Stimulated activated CD8-positive, alpha-beta memory T cell treated with anti-CD3 and anti-CD28 coated beads, Interleukin-7, amount 100 ng/mL, for 4 hours (primary cell): ENCODE results near the gene RASA3.
"Not testable (repeated sequence)": the region's sequence is repeated elsewhere in the genome, so short reads cannot be mapped to it uniquely, and the experiment has no call there.

Experiments used
- DNase-seq, 2 donors: peaks; one replicate each; pipeline ENCODE4 v3.0.0-alpha.2; 2020; ENCODE audit warnings: low read depth in 2 of 2

RASA3 gene

GRCh38 chr13:114132419-114133121 is at the start of gene RASA3:
TSS of gene RASA3 (minus strand) at chr13:114132623. CDS start at chr13:114132489, 134 bp downstream.
- peak in 1 of 2 donors; percentile 58 for DNase-seq

GRCh38 chr13:114179087-114179658 is 46.8 kb upstream of the RASA3 start, which contains the start of gene CFAP97D2:
TSS of gene CFAP97D2 (plus strand) at chr13:114179257. CDS start at chr13:114179331, 74 bp downstream.
- DNase-seq, result no peak

DNA sequence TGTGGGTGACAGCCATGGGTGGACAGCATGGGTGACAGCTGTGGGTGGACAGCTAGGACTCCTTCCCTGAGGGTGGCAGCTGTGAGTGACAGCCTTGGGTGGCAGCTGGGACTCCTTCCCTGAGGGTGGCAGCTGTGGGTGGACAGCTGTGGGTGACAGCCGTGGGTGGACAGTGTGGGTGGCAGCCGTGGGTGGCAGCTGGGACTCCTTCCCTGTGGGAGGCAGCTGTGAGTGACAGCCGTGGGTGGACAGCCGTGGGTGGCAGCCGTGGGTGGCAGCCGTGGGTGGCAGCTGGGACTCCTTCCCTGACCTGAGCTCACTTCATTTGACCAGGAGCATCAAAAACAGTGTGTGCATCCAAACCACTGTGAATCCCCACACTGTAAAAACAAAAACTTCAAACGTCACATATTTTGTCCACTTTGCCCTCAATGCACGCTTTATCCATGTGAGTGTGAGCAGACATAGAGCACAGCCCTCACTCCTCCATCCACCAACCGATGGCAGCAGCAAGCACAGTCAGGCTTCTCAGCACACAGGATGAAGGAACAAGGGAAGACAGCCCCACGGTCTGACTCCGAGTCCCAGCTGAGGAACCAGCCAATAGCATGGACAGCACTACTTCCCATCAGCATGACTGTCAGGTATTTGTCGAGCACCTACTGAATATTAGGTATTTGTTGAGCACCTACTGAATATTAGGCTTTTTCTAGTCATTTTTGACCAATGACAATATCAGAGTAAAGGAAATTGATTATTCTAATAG is 45.0 kb upstream of the RASA3 start:
- no peak for DNase-seq

DNA sequence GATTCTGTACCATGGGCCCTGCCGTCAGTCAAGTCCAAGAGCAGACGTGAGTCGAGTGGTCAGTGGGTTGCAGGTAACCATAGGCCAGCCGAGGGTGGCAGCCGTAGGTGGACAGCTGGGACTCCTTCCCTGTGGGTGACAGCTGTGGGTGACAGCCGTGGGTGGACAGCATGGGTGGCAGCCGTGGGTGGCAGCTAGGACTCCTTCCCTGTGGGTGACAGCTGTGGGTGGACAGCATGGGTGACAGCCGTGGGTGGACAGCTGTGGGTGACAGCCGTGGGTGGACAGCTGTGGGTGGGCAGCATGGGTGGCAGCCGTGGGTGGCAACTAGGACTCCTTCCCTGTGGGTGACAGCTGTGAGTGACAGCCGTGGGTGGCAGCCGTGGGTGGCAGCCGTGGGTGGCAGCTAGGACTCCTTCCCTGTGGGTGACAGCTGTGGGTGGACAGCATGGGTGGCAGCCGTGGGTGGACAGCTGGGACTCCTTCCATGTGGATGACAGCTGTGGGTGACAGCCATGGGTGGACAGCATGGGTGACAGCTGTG is 44.0 kb upstream of the RASA3 start:
- peak in 1 of 2 donors; percentile 10 for DNase-seq

DNA sequence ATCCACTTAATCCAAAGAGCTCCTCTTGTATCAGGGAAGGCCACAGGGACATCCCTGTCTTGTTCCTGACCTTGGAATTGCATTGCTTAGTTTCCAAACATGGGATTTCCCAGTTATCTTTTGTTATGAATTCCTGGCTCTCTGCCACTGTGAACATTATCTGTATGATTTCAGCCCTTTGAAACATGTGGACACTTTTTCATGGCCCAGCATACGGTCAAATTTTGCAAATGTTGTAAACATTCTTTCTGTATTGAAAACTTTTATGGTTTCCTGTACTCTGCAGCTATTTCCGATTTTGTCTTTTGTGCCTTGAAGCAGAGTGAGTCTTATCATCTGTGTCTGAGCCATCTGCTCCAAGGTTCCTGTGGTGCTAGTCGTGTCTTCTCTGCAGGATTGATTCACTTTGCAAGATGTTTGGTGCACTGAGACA is 42.1 kb upstream of the RASA3 start:
- no peak for DNase-seq

- DNase-seq, result no peak
These were observed 41.3 kb upstream of the RASA3 start for GRCh38 chr13:114173745-114174144.

DNA sequence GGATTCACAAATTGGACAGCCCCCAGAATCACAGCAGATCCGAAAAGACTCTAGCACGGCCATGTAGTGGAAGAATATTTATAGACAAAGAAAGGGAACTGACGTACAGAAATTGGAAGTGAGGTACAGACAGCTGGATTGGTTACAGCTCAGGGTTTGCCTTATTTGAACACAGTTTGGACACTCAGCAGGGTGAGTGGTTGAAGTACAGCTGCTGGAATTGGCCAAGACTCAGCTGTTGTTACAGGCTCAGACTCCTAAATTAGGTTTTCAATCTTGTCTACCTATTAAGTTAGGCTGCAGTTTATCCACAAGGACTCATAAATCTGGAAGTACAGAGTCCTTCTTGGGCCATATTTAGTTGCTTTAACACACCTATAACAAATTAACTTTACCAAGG is 40.8 kb upstream of the RASA3 start:
- DNase-seq, result no peak

GRCh38 chr13:114167885-114168284 is 35.5 kb upstream of the RASA3 start:
- DNase-seq, result no peak

DNA sequence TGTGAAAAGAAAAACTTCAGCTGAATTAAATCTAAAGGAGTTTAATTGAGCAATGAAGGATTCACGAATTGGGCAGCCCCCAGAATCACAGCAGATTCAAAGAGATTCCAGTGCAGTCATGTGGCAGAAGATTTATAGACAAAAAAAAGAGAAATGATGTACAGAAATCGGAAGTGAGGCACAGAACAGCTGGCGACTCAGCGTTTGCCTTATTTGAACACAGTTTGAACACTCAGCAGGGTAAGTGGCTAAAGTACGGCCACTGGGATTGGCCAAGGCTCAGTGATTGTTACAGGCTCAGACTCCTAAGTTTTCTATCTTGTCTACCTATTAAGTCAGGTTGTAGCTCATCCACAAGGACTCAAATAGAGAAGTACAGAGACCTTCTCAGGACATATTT is 35.0 kb upstream of the RASA3 start:
- no peak for DNase-seq

GRCh38 chr13:114166381-114167131 is 34.1 kb upstream of the RASA3 start:
- DNase-seq, result no peak

- DNase-seq, result no peak
These were observed 32.4 kb upstream of the RASA3 start for GRCh38 chr13:114164681-114165429.

GRCh38 chr13:114164053-114164452 is 31.6 kb upstream of the RASA3 start:
- no peak for DNase-seq

DNA sequence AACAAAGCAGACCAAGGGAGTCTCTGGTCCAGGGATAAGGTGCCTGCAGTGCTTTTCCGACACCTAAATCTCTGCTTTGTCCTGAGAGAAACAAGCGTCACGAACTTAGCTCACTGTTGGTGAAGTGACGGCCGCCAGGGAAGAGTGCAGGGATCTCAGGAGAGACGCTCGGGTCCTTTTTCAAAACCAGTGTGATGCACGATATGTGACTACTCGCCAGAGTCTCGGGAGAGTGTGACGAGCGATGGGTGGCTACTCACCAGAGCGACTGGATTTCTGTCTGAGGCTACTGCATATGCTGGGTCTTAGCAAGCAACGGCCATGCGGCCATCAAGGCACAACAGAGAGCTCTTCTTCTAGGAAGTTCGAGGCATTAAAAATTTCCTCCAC is 30.1 kb upstream of the RASA3 start:
- DNase-seq, result no peak

- no peak for DNase-seq
These were observed 29.5 kb upstream of the RASA3 start for GRCh38 chr13:114161644-114162532.

DNA sequence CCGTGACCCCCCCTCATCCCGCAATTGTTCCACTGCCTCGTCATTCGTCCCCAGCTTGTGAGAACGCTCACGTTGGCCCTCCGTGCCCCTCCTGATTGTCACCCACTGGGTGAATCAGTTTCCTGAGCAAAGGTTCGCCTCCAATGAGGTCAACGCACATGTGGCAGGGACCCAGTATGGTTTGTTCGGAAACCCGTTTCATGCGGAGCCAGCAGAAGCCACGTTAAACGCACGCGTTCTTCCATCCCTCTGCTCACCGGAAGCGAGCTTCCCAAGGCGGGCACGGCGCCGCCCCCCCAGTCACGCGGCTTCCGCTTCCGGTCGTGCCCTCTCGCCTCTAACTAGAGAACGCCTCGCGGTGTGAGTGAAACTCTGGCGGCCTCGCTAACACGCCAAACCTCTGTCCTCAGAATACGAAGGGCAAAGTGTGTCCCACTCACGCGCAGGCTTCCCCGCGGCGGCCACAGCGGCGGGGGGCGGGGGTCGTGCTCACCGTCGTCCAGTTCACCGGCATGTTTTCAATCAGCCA is 28.7 kb upstream of the RASA3 start:
- no peak for DNase-seq

GRCh38 chr13:114158869-114159666 is 26.6 kb upstream of the RASA3 start:
- not testable (repeated sequence) for DNase-seq

DNA sequence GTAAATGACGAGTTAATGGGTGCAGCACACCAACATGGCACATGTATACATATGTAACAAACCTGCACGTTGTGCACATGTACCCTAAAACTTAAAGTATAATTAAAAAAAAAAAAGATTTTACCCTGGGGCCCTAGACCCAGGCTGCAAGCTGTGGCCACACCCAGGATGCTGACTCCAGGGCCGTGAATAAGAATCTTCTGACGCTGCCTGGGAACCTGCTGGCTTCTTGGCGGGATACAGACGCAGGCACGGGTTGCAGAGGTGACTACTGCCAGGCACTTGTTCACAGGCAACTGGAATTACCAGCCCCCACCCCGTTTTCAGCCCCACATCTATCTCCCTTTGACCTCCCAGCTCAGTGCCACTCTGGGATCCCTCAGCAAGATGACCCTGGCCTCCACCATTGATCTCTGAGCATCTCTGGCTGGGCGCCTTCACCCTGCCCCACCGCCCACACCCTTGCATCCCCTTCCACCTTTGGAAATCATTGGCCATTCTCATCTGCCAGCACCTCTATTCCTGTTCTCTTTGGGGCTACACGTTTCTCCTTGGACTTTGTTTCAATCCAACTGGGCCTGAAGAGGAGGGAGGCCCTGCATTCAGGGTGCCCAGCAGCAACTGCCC is 25.6 kb upstream of the RASA3 start:
- no peak for DNase-seq
